Measurements from ENCODE around the gene CCDC152. TPM values are rescaled to one million over a fixed set of nuclear protein-coding genes. Genes with fewer than 3 reads are reported as not detected.

Gene CCDC152
- total and polyA plus RNA-seq, 10 of the 15 experiments (the other 5 are each of a cell fraction or from before 2014, with no cell fraction given) = 0.12 to 25.8 (median 13.5) TPM

DNA sequence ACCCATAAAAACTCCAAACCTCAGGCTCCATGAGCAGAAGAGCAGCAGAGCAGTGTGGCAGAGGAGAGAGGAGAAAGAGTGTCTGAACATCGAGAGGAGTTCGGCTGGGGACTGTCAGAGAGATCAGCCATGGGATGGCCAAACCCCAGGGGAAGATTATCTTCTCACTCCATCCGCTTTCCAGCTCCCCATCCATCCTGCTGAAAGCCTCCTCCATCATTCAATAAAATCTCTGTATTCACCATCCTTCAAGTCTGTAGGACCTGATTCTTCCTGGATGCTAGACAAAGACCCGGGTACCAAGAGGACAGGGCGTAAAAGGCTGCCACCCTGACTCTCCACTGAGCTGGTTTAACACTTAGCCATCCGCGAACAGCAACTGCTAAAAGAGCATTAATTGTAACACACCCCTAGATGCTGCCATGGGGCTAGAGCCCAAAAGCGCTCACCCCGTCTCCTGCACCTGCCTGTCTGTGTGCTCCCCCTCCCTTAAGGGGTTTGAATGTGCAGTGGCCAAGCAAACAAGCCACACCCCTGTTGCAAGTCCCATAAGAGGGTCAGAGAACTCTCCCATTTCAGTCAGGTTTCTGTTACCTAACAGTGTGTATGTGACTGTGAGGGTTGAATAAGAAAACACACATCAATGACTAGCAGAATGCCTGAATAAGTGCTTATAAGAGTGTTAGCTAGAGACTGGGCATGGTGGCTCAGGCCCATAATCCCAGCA is 69.0 kb downstream of the CCDC152 start:
- no peaks in the 10 kb centered on the region for H4K20me1 ChIP-seq (ENCODE audit: control insufficient read depth, insufficient read depth)
- no peaks in the 10 kb centered on the region for H3K9me3 ChIP-seq (replicated peaks; ENCODE audit: control insufficient read depth, insufficient read depth, low read length)
- DNase-seq (ENCODE audit: low read depth, low spot score) (no peak), ATAC-seq (no peak), FAIRE-seq (no peak)
- H3K27ac ChIP-seq (ENCODE audit: control insufficient read depth, insufficient read depth) = no peak overlapping the region
- in situ Hi-C loops (cut with MboI) (no loop called here), intact Hi-C loops (cut with micrococcal nuclease; ENCODE audit: unreplicated experiment) (no loop called here)
- no peaks in the 10 kb centered on the region for H3K36me3 ChIP-seq (ENCODE audit: control insufficient read depth in 2 of 2, insufficient read depth in 2 of 2, low read length in 1 of 2)
- no peaks in the 10 kb centered on the region for H3K4me1 ChIP-seq (ENCODE audit: control insufficient read depth, insufficient read depth, low read length)
- 41% methylated on average over 9 of the region's 9 CpGs for WGBS (ENCODE audit: insufficient coverage, insufficient replicate concordance, low lambda C conversion rate, missing lambda C conversion rate)
- BruUV-seq (replicated peaks) = no TSS peak
- no peak overlapping the region for H3K4me2 ChIP-seq (ENCODE audit: control insufficient read depth, insufficient read depth)
- ChIA-PET POLR2A (interaction anchor here (1.1 to 2.3 kb wide), 2 partner anchors 14 to 15 kb away, joined by 3 to 7 read pairs; partner anchors contain the start of gene SELENOP), CTCF (interaction anchor here (1.0 kb wide), 2 partner anchors 16 to 78 kb away, joined by 3 read pairs; no protein-coding TSS in a partner anchor), SMC1A (ENCODE audit: uncharacterized antibody, unreplicated experiment) (interaction anchor here (3.2 to 5.8 kb wide), 2 partner anchors 10 to 15 kb away, joined by 14 to 34 read pairs; partner anchors contain the start of gene SELENOP), RAD21 (ENCODE audit: unreplicated experiment) (no interaction called here)
- no peak overlapping the region for H3K9ac ChIP-seq (ENCODE audit: control insufficient read depth, insufficient read depth, low read length)
- no peaks in the 10 kb centered on the region; a peak in 1 of 4 replicates for H3K27me3 ChIP-seq (replicated peaks in 1 of 2; ENCODE audit: control insufficient read depth in 2 of 2, insufficient read depth in 2 of 2, low read length in 1 of 2)
- H3K79me2 ChIP-seq (ENCODE audit: control insufficient read depth, insufficient read depth, low read length) = no peaks in the 10 kb centered on the region
- no peak overlapping the region for H3K4me3 ChIP-seq
- no peak overlapping the region for H2AFZ ChIP-seq (ENCODE audit: control insufficient read depth, low read depth, low read length)
- no peak for TF ChIP-seq KLF5 (IDR thresholded peaks at IDR 0.05; ENCODE audit: partially characterized antibody)
- no peak for TF ChIP-seq NRF1 (conservative IDR thresholded peaks at IDR 0.05; ENCODE audit: low read depth, low read length)
- no peak for TF ChIP-seq RCOR1 (conservative IDR thresholded peaks at IDR 0.05; ENCODE audit: low read depth, low read length)
- no peak for TF ChIP-seq GABPA (IDR thresholded peaks at IDR 0.05; ENCODE audit: low read depth)
- TF ChIP-seq SUZ12 (IDR thresholded peaks at IDR 0.05; ENCODE audit: unreplicated experiment) = no peak
- TF ChIP-seq NFXL1 (IDR thresholded peaks at IDR 0.05; ENCODE audit: borderline replicate concordance) = no peak
- TF ChIP-seq NFYA (IDR thresholded peaks at IDR 0.05; ENCODE audit: borderline replicate concordance, low read depth, low read length) = no peak
- TF ChIP-seq ZNF687 (IDR thresholded peaks at IDR 0.05) = no peak
- TF ChIP-seq ZSCAN29 (IDR thresholded peaks at IDR 0.05) = no peak
- TF ChIP-seq POLR2A (IDR thresholded peaks at IDR 0.05; ENCODE audit: low read depth, low read length) = no peak
- no peak for TF ChIP-seq CUX1 (IDR thresholded peaks at IDR 0.05; ENCODE audit: insufficient replicate concordance, low read depth, low read length)
- TF ChIP-seq MAX (IDR thresholded peaks at IDR 0.05; ENCODE audit: low read depth, low read length) = no peak
- TF ChIP-seq MYC (IDR thresholded peaks at IDR 0.05; ENCODE audit: insufficient read depth, insufficient read length, insufficient replicate concordance, low read length, severe bottlenecking) = no peak
